NCI-H82 treated with DMSO at 0.1 percent for 48 hours (cell line): ENCODE measurements around the gene MSL3.
A peak's percentile ranks its signal among the peaks of the same experiment; 100 is the strongest.

ENCODE experiments used
- DNase-seq: peaks from one replicate; lab custom pipeline; 2025; ENCODE audit not compliant: unreplicated experiment; lab: John Stamatoyannopoulos, UW

MSL3 gene

DNA sequence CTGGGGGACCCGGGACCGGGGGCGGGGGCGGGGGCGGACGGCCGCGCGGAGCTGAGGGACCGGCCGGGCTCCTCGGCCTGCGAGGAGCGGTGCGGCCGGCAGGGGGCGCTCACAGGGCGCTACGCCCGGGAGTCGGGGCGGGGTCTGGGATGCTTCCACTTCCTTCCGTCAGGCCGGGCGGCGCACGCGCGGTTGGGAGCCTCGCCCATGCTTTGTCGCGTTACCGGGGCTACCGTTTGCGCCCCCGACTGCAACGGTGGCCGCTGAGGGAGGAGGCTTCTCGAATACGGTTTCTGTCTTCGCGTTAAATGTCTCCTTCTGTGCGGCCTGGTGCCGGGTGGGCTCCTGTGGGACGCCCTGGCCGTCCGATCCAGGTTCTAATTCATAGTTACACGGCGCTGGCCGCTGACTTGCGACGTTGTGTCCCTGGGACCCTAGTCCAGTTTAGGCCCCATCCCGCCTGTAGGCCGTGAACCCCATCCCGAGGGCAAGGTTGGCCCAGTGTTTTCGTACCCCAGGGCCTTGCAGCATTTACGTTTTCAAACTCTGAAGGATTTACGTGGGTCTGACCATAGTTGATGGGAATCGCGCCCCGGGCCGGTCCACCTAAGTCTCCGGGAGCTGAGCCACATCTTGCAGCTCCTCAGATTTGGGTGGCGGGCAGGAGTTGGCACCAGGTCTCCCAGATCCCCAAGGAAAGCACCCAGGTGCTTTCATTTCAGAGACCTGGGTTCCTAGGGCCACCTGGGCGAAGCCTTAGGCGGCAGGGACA is 549 bp downstream of the MSL3 start:
- DNase-seq = peak; percentile 30

DNA sequence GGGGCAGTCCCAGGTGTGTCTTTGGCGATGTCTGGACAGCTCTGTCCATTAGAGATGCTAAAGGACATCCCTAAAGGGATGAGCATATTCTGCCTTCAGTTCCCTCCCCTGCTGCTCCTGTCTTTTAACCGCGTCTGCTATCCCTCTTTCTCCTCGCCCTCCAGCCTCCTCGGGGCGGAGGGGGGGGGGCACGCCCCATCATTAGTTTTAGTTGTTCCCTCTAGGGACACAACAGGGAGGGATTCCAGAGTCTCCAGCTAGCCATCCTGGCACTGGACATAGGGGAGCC is 1.1 kb downstream of the MSL3 start:
- DNase-seq = no peak

DNA sequence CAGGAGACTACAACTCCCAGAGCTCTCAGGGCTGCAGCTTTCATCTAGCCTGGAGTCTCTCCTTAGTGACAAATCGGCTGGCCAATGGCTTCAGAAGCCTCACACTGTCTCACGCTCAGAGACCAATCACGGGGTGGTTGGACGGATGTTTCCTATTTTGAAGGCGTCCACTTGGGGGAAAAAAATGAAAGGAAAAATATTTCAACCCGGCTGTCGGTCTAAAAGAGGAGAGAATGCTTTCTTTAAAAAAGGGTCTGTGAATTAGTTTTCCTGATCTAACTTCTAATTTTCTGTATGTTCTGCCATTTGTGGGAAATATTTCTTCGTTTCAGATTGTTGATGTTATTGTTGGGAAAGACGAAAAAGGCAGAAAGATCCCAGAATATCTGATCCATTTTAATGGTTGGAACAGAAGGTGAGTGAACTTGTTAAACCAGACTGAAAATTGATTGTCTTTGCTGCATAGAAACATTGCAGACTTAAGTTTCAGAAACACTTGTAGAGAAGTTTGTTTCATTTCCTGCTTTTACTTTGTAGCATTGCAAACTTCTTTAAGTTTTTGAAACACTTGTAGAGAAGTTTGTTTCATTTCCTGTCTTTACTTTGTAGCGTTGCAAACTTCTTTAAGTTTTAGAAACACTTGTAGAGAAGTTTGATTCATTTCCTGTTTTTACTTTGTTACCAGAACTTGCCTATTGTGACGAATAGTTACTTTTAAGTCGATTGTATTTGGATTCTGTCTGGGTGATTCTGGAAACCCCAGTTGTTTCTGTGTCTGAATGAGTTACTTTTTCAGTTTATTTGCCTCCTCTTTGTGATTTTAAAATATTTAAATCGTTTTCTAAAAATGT is 1.6 kb downstream of the MSL3 start:
- DNase-seq = peak; percentile 72

DNA sequence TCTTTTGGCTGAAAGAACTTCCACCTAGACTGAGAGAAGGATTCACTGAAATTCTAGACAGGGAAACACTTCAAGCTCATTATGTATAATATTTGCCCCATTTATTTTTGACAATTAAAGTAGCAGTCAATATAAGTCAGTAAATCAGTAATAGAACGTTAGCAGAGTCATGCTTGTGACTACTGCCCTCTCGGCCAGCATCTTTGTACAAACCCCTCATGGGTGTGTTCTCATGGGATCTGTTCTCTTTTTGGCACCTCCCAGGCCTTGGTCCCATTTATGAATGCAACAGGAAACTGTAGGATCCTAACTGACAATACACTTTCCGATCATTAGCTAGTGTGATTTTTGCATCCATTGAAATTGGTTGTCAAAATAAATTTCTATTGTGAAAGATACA is 2.9 kb downstream of the MSL3 start:
- no peak for DNase-seq

DNA sequence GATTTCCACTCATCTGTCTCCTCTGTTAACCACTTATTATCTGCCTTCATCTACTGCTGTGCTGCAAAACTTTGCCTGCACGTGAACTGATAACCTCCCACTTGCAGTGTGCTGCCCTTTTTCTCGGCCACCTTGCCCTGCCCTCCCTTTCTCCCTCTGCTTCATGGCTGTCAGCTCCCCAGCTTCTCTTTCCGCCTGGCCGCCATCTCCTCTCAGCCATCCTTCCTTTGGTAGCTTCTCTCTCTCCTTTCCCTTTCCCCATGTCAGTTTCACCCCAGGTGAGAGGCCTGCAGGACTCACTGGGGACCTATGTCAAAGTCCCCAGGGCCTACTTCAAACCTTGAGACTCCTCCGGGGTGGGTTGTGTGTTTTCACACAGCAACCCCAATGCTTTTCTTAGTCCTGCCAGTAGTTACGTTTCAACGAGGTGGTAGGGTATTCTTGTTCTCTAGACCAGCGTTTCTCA is 6.6 kb downstream of the MSL3 start:
- no peak for DNase-seq

DNA sequence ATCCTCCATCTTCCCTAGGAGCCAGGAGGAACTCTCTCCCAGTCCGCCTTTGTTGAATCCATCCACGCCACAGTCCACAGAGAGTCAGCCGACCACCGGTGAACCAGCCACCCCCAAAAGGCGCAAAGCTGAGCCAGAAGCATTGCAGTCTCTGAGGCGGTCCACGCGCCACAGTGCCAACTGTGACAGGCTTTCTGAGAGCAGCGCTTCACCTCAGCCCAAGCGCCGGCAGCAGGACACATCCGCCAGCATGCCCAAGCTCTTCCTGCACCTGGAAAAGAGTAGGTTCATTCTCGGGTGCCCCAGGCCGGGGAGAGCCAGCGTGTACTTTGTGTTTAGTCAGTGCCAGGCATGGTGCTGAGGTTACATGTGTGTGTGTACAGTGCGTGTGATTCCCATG is 7.4 kb downstream of the MSL3 start:
- DNase-seq = no peak

DNA sequence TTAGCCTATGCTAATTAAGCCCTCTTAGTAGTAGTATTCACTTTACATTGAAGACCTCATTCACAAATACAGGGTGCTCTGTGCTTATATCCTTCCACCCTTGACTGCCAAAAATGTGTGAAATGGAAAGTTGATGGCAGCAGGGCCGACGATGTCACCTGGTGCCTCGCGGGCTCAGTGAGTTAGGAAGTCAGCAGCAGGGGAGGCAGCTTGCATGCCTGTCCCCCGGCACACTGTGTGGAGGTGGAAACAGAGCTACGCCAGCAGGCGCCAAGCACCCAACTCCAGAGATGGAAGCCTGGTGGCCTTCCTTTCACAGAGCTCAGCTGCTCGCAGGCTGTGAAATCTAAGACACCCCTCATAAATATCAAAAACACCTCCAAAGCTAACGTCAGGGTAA is 8.4 kb downstream of the MSL3 start:
- DNase-seq = no peak

DNA sequence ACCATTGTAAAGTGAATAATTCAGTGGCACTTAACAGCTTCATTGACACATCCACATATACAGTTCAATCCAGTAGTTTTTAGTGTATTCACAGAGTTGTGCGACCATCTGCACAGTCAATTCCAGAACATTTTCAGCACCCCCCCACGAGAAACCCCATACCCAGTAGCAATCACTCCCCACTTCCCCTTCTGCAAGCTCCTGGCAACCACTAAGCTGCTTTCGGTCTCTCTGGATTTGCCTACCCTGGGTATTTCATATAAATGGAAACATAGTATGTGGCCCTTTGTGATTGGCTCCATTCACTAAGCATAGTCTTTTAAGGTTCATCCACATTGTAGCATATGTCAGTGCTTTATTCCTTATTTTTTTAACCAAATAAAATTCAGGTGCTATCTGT is 10.0 kb downstream of the MSL3 start:
- DNase-seq = peak; percentile 13

DNA sequence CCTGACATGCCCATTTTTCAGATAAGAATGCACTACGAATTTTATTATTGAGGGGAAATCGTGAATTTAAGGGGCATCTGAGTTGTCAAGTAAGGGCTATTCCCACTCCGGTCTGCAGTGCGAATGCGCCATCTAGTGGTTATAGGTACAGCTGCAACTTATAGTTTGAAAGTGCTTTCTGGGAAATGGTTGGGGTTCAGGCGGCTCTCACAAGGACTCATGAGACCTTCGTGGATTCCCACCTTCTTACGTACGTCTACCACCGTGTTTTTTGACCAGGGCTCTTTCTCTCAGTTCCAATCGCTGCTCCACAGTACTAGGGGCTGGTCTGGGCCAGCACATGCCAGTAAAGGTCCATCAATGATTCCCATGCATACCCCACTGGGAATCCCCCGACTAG is 12.3 kb downstream of the MSL3 start:
- DNase-seq = peak; percentile 38

DNA sequence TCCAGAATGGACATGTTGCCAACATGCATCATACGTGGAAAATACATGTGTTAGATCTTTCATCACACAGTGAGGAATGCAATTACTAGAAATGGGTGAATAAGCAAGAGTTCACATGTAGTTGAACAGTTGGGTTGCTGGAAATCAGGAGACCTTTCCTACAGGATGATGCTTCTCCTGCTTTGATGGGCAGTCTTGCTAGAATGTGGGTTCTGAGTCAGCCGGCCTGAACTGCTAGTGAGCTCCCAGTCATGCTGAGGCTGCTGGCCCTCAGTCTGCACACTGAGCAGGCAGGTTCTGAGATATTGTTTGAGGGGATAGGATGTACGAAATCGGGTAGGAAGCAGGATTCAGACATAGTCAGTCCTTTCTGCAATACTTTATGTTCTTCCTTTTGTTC is 20.2 kb downstream of the MSL3 start:
- no peak for DNase-seq

DNA sequence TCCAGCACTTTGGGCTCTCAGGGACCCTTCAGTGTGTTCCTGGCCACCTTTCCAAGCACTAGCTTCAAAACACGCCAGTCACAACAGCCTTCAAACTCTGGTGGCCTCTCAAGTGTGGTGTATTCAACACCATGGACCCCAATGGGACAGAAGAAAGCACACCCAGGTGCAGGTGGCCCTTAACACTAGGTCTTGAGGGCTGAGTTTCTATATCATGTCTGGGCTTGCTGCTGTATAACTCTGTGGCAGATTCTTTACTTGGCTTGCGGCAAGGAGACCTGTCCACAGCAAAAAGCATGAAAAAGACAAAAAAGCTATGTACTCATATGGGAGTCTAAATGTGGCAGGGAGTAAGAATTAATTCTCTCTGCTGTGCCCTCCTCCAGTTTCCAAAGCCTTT is 23.1 kb downstream of the MSL3 start:
- no peak for DNase-seq

DNA sequence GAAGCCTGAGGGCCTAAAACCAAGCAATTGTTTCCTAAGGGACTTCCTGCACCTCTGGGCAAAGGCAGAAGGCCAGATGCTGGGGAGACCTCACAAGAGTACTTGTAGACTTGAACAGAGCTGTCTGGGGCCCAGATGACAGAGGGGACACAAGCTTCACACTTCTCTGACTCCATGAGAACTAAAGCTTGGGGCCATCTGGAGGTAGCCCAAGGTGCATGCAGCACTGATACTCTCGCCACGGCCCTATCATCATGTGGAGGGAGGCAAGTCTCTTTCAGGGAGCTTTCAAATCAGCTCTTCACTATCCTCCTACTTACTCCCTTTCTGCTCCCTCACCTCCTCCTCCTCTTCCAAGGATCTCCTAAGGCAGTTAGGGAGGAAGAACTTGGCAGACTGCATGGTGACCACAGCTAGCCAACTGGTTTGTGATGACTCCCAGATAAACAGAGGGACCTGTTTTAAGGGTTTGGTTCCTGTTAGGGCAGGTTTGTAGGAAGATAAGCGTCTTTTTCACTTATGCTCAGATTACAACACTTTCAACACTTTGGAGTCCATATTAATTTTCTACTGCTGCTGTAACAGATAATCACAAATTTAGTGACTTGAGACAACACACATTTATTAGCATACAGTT is 23.8 kb downstream of the MSL3 start:
- no peak for DNase-seq

DNA sequence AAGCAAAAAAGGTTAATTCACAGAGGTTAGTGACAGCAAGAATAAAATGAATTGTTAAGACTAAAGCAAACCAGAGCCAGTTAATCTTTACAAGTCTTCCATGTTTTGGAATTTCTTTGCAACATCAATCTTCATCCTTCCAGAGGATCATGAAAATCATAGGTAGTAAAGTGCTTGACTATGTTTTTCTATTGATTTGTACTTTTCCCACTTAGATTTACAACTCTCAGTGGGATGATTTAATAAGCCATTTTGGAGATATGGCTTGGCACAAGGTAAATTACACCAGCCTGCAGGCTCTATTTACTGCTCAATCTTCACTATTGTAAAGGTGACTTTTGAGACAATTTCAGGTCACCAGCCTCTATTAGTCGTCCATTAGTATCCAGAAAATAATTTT is 26.5 kb downstream of the MSL3 start:
- DNase-seq = no peak

DNA sequence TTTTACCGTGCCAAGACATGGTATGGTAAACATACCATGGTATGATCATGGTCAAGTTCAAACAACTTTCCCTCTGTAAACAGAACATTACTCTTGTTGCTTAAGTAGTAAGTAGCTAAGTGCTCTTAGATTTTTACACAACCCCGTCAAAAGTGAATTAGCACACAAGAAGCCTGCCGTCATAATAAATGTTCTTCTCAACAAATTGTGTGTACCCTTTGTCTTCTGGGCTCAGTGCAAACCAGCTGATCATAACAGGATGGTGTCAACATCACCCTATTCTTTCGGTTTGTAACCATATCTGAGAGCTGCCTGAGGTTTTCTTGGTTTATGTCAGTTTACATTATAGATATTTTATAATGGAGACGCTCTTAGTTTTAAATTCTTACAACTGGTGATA is 28.8 kb downstream of the MSL3 start:
- DNase-seq = no peak

DNA sequence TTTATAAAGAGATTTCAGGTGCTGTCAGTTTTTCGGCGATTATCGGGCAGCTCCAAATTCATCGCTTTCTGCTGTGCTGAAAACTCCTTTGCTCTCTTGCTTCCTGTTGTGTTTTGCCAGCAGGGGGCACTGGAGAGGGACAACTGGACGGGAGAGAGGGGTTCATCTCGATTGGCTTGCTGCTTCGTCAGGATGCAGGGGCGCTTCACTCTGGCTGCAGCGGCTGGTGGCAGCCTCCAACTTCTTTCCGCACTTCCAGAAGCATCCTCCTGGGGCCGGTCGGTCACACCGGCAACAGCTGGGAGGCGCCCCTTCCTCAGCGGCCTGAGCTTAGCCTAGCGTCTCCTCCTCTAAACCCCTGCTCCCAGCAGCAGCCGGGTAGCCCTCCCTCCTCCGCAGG is 29.5 kb downstream of the MSL3 start:
- no peak for DNase-seq

DNA sequence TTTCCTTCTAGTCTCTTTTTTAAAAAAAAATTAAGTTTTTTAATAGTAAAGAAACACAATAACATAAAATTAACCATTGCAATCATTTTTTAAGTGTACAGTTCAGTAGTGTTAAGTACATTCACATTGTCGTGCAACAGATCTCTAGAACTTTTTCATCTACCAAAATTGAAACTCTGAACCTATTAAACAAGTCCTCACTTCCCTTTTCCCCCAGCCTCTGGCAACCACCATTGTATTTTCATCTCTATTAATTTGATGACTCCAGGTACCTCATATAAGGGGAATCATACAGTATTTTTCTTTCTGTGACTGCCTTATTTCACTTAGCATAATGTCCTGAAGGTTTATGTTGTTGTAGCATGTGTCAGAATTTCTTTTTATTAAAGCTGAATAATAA is 31.8 kb downstream of the MSL3 start:
- no peak for DNase-seq

DNA sequence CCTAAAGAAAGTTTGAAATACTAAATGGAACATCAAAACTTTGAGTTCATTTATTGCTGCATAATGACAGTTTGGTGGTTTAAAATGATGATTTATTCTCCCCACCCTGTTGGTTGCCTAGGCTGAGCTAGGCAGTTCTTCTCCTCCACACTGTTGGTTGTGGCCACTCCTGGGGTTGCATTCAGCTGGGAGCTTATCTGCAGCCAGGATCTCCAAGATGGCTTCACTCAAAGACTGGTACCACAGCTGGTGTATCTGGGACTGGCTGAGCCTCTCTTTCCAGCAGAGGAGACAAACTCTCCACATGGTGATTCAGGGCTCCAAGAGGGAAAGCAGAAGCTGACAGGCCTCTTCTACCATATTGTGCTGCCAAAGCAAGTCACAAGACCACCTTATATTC is 33.1 kb downstream of the MSL3 start:
- no peak for DNase-seq

DNA sequence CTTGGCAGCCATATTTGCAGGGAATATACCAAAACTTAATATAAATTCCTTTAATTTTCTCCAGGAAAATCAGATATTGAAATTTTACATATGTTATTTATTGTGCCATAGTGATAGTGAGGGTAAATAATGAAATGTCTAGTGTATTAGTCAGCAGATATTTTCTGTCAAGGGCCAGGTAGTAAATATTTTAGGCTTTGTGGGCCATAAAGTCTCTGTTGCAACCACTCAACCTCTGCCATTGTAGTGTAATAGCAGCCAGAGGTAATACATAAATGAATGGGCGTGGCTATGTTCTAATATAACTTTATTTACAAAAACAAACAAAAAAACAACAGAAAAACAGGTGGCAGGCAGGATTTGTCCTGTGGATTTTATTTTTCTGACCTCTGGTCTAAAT is 33.5 kb downstream of the MSL3 start:
- no peak for DNase-seq

DNA sequence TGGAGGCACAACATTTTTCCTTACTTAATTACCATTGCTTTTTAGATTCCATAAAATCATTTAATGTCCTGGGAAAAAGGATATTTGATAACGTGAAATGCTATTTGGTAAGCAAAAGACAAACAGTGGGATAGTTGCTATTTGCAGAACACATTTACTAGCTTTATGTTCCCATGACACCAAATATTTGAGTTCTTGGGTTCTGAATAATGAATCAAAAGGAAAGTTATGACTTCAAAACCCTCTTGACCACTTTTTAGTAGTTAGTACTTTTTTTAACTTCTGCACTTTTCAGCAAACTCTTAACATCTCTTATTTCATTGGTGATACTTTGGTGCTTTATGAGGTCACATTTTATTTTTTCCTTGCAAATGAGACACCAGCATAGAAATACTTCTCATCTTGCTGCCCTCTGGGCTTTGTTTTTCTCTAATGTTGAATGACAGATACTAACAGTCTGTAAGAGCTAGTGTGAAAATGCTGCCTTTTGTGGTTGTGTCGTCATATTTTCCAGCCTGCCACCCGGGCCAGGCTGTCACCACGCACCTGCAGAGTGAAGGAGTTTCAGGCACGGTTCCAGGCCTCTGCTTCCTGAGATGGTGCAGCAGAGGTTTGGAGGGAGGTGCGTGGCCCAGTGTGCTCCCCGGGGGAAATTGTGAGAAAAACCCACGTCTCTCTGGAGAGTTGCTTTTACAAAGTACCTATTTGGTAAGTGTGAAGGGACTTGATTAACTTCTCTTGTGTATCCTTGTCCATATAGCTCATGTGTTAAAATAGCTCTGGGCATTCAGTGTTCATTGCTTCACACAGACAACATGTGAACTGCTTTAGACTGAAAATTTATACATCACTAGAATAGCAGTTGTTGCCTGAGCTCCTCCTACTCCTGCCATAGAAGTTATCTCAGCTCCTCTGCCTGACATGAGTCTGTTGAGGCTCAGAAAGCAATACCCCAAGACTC is 34.7 kb downstream of the MSL3 start:
- DNase-seq = no peak

DNA sequence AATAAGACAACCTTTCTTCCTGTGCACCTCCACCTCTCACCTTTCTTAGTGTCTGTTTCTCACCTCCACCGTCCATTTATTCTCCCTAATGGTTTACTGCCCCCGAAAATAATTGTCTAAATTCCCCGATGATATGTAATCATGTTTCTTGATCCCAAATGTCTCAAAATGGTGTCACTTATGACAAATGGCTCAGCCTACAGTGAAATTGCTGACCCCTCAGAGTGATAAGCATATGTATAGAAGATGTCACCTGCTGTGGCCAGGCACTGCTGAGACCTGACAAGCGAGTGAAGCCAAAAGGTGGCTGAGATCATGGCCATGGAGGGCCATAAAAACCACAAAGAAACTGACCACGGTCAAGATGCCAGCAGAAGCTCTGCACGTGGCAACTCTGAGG is 35.7 kb downstream of the MSL3 start:
- DNase-seq = no peak

DNA sequence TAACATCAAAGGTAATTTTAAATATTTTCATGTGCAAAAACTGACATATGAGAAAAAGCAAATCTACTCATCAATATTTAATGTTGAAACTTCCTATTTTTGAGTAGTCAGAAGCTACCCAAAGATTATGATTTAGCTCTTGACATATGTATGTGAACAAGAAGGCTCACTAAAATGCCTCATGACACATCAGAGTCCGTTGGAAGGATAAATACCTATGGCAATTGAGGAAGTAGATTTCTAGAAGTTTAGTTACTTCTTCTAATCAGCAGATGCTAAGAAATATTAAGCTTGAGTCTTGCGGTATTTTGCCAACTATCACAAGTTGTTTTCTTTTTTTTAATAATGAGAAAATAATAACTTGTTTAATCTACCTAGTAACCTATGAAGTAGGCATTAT is 55.3 kb downstream of the MSL3 start:
- DNase-seq = no peak
